Uterus (tissue), 4 donors: ENCODE data around the gene PTPRG. TPM values are rescaled to one million over a fixed set of nuclear protein-coding genes. Genes with fewer than 3 reads are reported as not detected.

Experiments
- DNase-seq, 2 donors: peaks; one replicate each; pipeline ENCODE4 v3.0.0-alpha.2; 2019 to 2020
- H3K27ac ChIP-seq, 2 donors: fragments of 200-600 bp; sonication (generic); 1 replicate in 1 of 2; 2 replicates in 1 of 2; pipeline ENCODE4 v1.5.1; 2016 to 2018
- H3K27me3 ChIP-seq, 2 donors: fragments of 200-600 bp; sonication (generic); one replicate each; pipeline ENCODE4 v1.5.1; 2018 to 2019; ENCODE audit warnings: control low read depth in 1 of 2
- H3K36me3 ChIP-seq, 2 donors: fragments of 200-600 bp; sonication (generic); one replicate each; pipeline ENCODE4 v1.5.1; 2019; ENCODE audit warnings: control low read depth in 1 of 2
- H3K4me1 ChIP-seq, 2 donors: fragments of 200-600 bp; sonication (generic); one replicate each; pipeline ENCODE4 v1.5.1; 2018 to 2019; ENCODE audit warnings: control low read depth in 1 of 2
- H3K4me3 ChIP-seq, 2 donors: fragments of 200-600 bp; sonication (generic); 1 replicate in 1 of 2; 2 replicates in 1 of 2; pipeline ENCODE4 v1.5.1; 2018 to 2019; ENCODE audit warnings: mild to moderate bottlenecking in 1 of 2
- H3K9me3 ChIP-seq, 2 donors: fragments of 200-600 bp; sonication (generic); one replicate each; pipeline ENCODE4 v1.5.1; 2019; ENCODE audit warnings: control low read depth in 1 of 2
- CTCF ChIP-seq, 4 experiments: fragments of 200-600 bp in 2 of 4; fragments of 450-650 bp in 2 of 4; sonication (generic) in 2 of 4; IDR thresholded peaks; one replicate each; pipeline ENCODE4 v1.5.1; 2016 to 2019; ENCODE audit warnings: antibody characterized with exemption in 4 of 4, mild to moderate bottlenecking in 2 of 4, moderate library complexity in 1 of 4
- POLR2A ChIP-seq, 2 donors: fragments of 450-650 bp; IDR thresholded peaks; one replicate each; pipeline ENCODE4 v1.6.1; 2016; ENCODE audit warnings: antibody characterized with exemption in 2 of 2, mild to moderate bottlenecking in 1 of 2, moderate library complexity in 1 of 2
- intact Hi-C: fragments of 100-400 bp; cut with DNase I; formaldehyde crosslinking; loops from one replicate; pipeline ENCODE4 v1.15.1; 2023; ENCODE audit warnings: low total_unique reads
- total RNA-seq, 4 donors: library from RNA; depleted of rRNA in 3 of 4; stranded (reverse); fragments of >200 nt in 3 of 4; gene quantifications; one replicate each; pipeline versions ENCODE4 v1.1.0 to v1.2.4, GENCODE V29; 2014 to 2023
- donor health status: DM: yes; HTN: yes; CAD: no.

PTPRG gene
- total RNA-seq, 4 donors from 2014 or later, result 43.5 to 136 (median 62.6) TPM

GRCh38 chr3:62277986-62278385, 716.6 kb downstream of the PTPRG start:
- no peak for DNase-seq
- Histone ChIP-seq H3K27me3 (no peaks in the 10 kb centered on the region), H3K9me3 (no peaks in the 10 kb centered on the region), H3K27ac (no peak overlapping the region), H3K4me1 (no peaks in the 10 kb centered on the region), H3K4me3 (no peak overlapping the region), H3K36me3 (no peaks in the 10 kb centered on the region)
- TF ChIP-seq POLR2A (IDR thresholded peaks at IDR 0.05) (no peak), CTCF (IDR thresholded peaks at IDR 0.05) (no peak)
- intact Hi-C loops, result no loop called here

- Histone ChIP-seq H3K27me3 (no peaks in the 10 kb centered on the region), H3K4me1 (no peaks in the 10 kb centered on the region), H3K36me3 (no peaks in the 10 kb centered on the region), H3K27ac (no peak overlapping the region), H3K4me3 (no peak overlapping the region), H3K9me3 (no peaks in the 10 kb centered on the region)
- TF ChIP-seq POLR2A (IDR thresholded peaks at IDR 0.05), result no peak
- TF ChIP-seq CTCF (IDR thresholded peaks at IDR 0.05), result no peak
- no peak for DNase-seq
- intact Hi-C loops, result no loop called here
Observed at GRCh38 chr3:62281726-62282125, 720.4 kb downstream of the PTPRG start.

GRCh38 chr3:62284442-62284841, 723.1 kb downstream of the PTPRG start:
- no peak for DNase-seq
- H3K27me3 ChIP-seq, result no peaks in the 10 kb centered on the region
- no peaks in the 10 kb centered on the region for H3K4me1 ChIP-seq
- no peak overlapping the region for H3K4me3 ChIP-seq
- H3K9me3 ChIP-seq, result no peaks in the 10 kb centered on the region
- H3K36me3 ChIP-seq, result no peaks in the 10 kb centered on the region
- H3K27ac ChIP-seq, result no peak overlapping the region
- no peak for TF ChIP-seq POLR2A (IDR thresholded peaks at IDR 0.05)
- TF ChIP-seq CTCF (IDR thresholded peaks at IDR 0.05), result no peak
- intact Hi-C loops, result no loop called here

GRCh38 chr3:62287392-62287927, 726.1 kb downstream of the PTPRG start:
- Histone ChIP-seq H3K36me3 (no peaks in the 10 kb centered on the region), H3K9me3 (no peaks in the 10 kb centered on the region), H3K4me1 (no peaks in the 10 kb centered on the region), H3K27ac (no peak overlapping the region), H3K27me3 (no peaks in the 10 kb centered on the region), H3K4me3 (no peak overlapping the region)
- TF ChIP-seq CTCF (IDR thresholded peaks at IDR 0.05) (no peak), POLR2A (IDR thresholded peaks at IDR 0.05) (no peak)
- intact Hi-C loops, result no loop called here
- no peak for DNase-seq

- intact Hi-C loops, result no loop called here
- H3K9me3 ChIP-seq, result no peaks in the 10 kb centered on the region
- no peaks in the 10 kb centered on the region for H3K27me3 ChIP-seq
- no peaks in the 10 kb centered on the region for H3K4me1 ChIP-seq
- DNase-seq, result no peak
- no peak overlapping the region for H3K27ac ChIP-seq
- no peaks in the 10 kb centered on the region for H3K36me3 ChIP-seq
- no peak overlapping the region for H3K4me3 ChIP-seq
- TF ChIP-seq CTCF (IDR thresholded peaks at IDR 0.05), result no peak
- TF ChIP-seq POLR2A (IDR thresholded peaks at IDR 0.05), result no peak
Observed at GRCh38 chr3:62289922-62290321, 728.6 kb downstream of the PTPRG start.
